ENCODE data around the gene TTC28.
"Not testable (repeated sequence)": the region's sequence is repeated elsewhere in the genome, so short reads cannot be mapped to it uniquely, and the experiment has no call there.

Gene TTC28

GRCh38 chr22:28568974-28569373 is 110.7 kb downstream of the TTC28 start:
- peaks cover 13% of the 10 kb centered on the region for H3K27me3 Mint-ChIP-seq
- H3K4me1 Mint-ChIP-seq, result not testable (repeated sequence)

GRCh38 chr22:28568099-28568498 is 111.5 kb downstream of the TTC28 start:
- Mint-ChIP-seq H3K9me3 (no peaks in the 10 kb centered on the region), H3K27ac (no peak overlapping the region), H3K4me1 (no peaks in the 10 kb centered on the region), H3K4me3 (no peak overlapping the region), H3K27me3 (peaks cover 16% of the 10 kb centered on the region), H3K36me3 (ENCODE audit: low read depth) (no peaks in the 10 kb centered on the region)
- DNase-seq (no peak), ATAC-seq (no peak)

More at GRCh38 chr22:28568974-28569373, 110.7 kb downstream of the TTC28 start:
- H3K9me3 Mint-ChIP-seq; DNase-seq; ATAC-seq; H3K27ac Mint-ChIP-seq; H3K36me3 Mint-ChIP-seq (ENCODE audit: low read depth); H3K4me3 Mint-ChIP-seq: not testable (repeated sequence)

GRCh38 chr22:28566920-28567499 is 112.6 kb downstream of the TTC28 start:
- H3K9me3 Mint-ChIP-seq; H3K4me3 Mint-ChIP-seq; H3K27ac Mint-ChIP-seq; H3K36me3 Mint-ChIP-seq (ENCODE audit: low read depth); H3K4me1 Mint-ChIP-seq; DNase-seq; ATAC-seq: not testable (repeated sequence)
- H3K27me3 Mint-ChIP-seq, result peaks cover 21% of the 10 kb centered on the region

- no peaks in the 10 kb centered on the region for H3K36me3 Mint-ChIP-seq (ENCODE audit: low read depth)
- H3K9me3 Mint-ChIP-seq, result no peaks in the 10 kb centered on the region
- no peak overlapping the region for H3K27ac Mint-ChIP-seq
- no peak for ATAC-seq
- H3K27me3 Mint-ChIP-seq, result peaks cover 26% of the 10 kb centered on the region
- no peaks in the 10 kb centered on the region for H3K4me1 Mint-ChIP-seq
- no peak overlapping the region for H3K4me3 Mint-ChIP-seq
- no peak for DNase-seq
Measured at GRCh38 chr22:28563636-28564035, 116.0 kb downstream of the TTC28 start.

- no peaks in the 10 kb centered on the region for H3K4me1 Mint-ChIP-seq
- H3K27ac Mint-ChIP-seq, result no peak overlapping the region
- H3K27me3 Mint-ChIP-seq, result peaks cover 20% of the 10 kb centered on the region
- ATAC-seq (no peak), DNase-seq (no peak)
- H3K36me3 Mint-ChIP-seq (ENCODE audit: low read depth), result no peaks in the 10 kb centered on the region
- no peak overlapping the region for H3K4me3 Mint-ChIP-seq
- no peaks in the 10 kb centered on the region for H3K9me3 Mint-ChIP-seq
Measured at GRCh38 chr22:28562324-28562723, 117.3 kb downstream of the TTC28 start.

- ATAC-seq; DNase-seq; H3K4me3 Mint-ChIP-seq; H3K36me3 Mint-ChIP-seq (ENCODE audit: low read depth); H3K27ac Mint-ChIP-seq; H3K9me3 Mint-ChIP-seq; H3K4me1 Mint-ChIP-seq: not testable (repeated sequence)
- peaks cover 18% of the 10 kb centered on the region for H3K27me3 Mint-ChIP-seq
Measured at GRCh38 chr22:28560743-28561101, 118.9 kb downstream of the TTC28 start.

- Mint-ChIP-seq H3K4me3 (no peak overlapping the region), H3K36me3 (ENCODE audit: low read depth) (peaks cover 2% of the 10 kb centered on the region), H3K27ac (no peak overlapping the region), H3K4me1 (no peaks in the 10 kb centered on the region), H3K27me3 (peaks cover 18% of the 10 kb centered on the region), H3K9me3 (no peaks in the 10 kb centered on the region)
- ATAC-seq (no peak), DNase-seq (no peak)
Measured at GRCh38 chr22:28560046-28560742, 119.4 kb downstream of the TTC28 start.

GRCh38 chr22:28557184-28557583 is 122.5 kb downstream of the TTC28 start:
- DNase-seq (no peak), ATAC-seq (no peak)
- Mint-ChIP-seq H3K27ac (no peak overlapping the region), H3K9me3 (no peaks in the 10 kb centered on the region), H3K4me3 (no peak overlapping the region), H3K36me3 (ENCODE audit: low read depth) (peaks cover 2% of the 10 kb centered on the region), H3K4me1 (no peaks in the 10 kb centered on the region), H3K27me3 (peaks cover 14% of the 10 kb centered on the region)

GRCh38 chr22:28553108-28553866 is 126.4 kb downstream of the TTC28 start:
- ATAC-seq; H3K36me3 Mint-ChIP-seq (ENCODE audit: low read depth); H3K4me1 Mint-ChIP-seq; H3K27me3 Mint-ChIP-seq; H3K27ac Mint-ChIP-seq; H3K4me3 Mint-ChIP-seq; H3K9me3 Mint-ChIP-seq; DNase-seq: not testable (repeated sequence)

- Mint-ChIP-seq H3K4me1 (no peaks in the 10 kb centered on the region), H3K36me3 (ENCODE audit: low read depth) (no peaks in the 10 kb centered on the region), H3K27ac (no peak overlapping the region), H3K9me3 (no peaks in the 10 kb centered on the region), H3K27me3 (peaks cover 4% of the 10 kb centered on the region), H3K4me3 (no peak overlapping the region)
- DNase-seq (no peak), ATAC-seq (no peak)
Measured at GRCh38 chr22:28548406-28548805, 131.2 kb downstream of the TTC28 start.

- H3K27ac Mint-ChIP-seq, result no peak overlapping the region
- no peak overlapping the region for H3K4me3 Mint-ChIP-seq
- no peak for ATAC-seq
- no peaks in the 10 kb centered on the region for H3K9me3 Mint-ChIP-seq
- peaks cover 9% of the 10 kb centered on the region for H3K27me3 Mint-ChIP-seq
- no peaks in the 10 kb centered on the region for H3K4me1 Mint-ChIP-seq
- no peak for DNase-seq
- H3K36me3 Mint-ChIP-seq (ENCODE audit: low read depth), result peaks cover 1% of the 10 kb centered on the region
Measured at GRCh38 chr22:28547132-28547842, 132.4 kb downstream of the TTC28 start.

GRCh38 chr22:28544431-28544868 is 135.2 kb downstream of the TTC28 start:
- Mint-ChIP-seq H3K27me3 (peaks cover 6% of the 10 kb centered on the region), H3K27ac (no peak overlapping the region), H3K4me1 (no peaks in the 10 kb centered on the region), H3K9me3 (no peaks in the 10 kb centered on the region), H3K4me3 (no peak overlapping the region), H3K36me3 (ENCODE audit: low read depth) (peaks cover 1% of the 10 kb centered on the region)
- no peak for DNase-seq
- ATAC-seq, result no peak

GRCh38 chr22:28542980-28543621 is 136.5 kb downstream of the TTC28 start:
- H3K4me1 Mint-ChIP-seq, result no peaks in the 10 kb centered on the region
- peaks cover 6% of the 10 kb centered on the region for H3K27me3 Mint-ChIP-seq
- H3K9me3 Mint-ChIP-seq, result no peaks in the 10 kb centered on the region
- H3K36me3 Mint-ChIP-seq (ENCODE audit: low read depth), result peaks cover 1% of the 10 kb centered on the region
- no peak overlapping the region for H3K27ac Mint-ChIP-seq
- ATAC-seq (no peak), DNase-seq (no peak)
- no peak overlapping the region for H3K4me3 Mint-ChIP-seq

- Mint-ChIP-seq H3K36me3 (ENCODE audit: low read depth) (peaks cover 1% of the 10 kb centered on the region), H3K27me3 (peaks cover 6% of the 10 kb centered on the region), H3K9me3 (no peaks in the 10 kb centered on the region), H3K4me3 (no peak overlapping the region), H3K4me1 (no peaks in the 10 kb centered on the region), H3K27ac (no peak overlapping the region)
- DNase-seq (no peak), ATAC-seq (no peak)
Measured at GRCh38 chr22:28541137-28541536, 138.5 kb downstream of the TTC28 start.
